Measurements from ENCODE around the gene METTL14. TPM values are rescaled to one million over a fixed set of nuclear protein-coding genes. Genes with fewer than 3 reads are reported as not detected.
A peak's percentile ranks its signal among the peaks of the same experiment; 100 is the strongest.
"Not testable (repeated sequence)": the region's sequence is repeated elsewhere in the genome, so short reads cannot be mapped to it uniquely, and the experiment has no call there.

METTL14 gene
- total RNA-seq: 65.6 and 74.8 TPM in 2 replicates
- total RNA-seq (2013): 40.6 TPM
- 8.0 and 9.2 TPM in 2 replicates for polyA plus RNA-seq
- polyA minus RNA-seq: 13.7 and 24.2 TPM in 2 replicates

GRCh38 chr4:118684873-118685811 lies at the start of gene METTL14:
Gene METTL14, plus strand, starts transcription at chr4:118685392. Its CDS starts 143 bp downstream, at chr4:118685535.
- POLR2A ChIA-PET: interaction anchor here (0.7 to 1.2 kb wide), 3 partner anchors 416 to 770 kb away, joined by 4 read pairs; a partner anchor contains a TSS
- Histone ChIP-seq H3K27me3 (replicated peaks in 1 of 4; ENCODE audit: control extremely low read depth in 1 of 4, control insufficient read depth in 3 of 4, insufficient read depth in 4 of 4, low read length in 3 of 4) (no peaks in the 10 kb centered on the region), H3K9ac (ENCODE audit: low read length) (peak within 1 kb of the TSS; percentile 88), H3K27ac (ENCODE audit: low read length in 2 of 2) (peak within 1 kb of the TSS; percentile 71 to 86), H3K4me3 (ENCODE audit: control extremely low read depth in 1 of 5, extremely low read depth in 1 of 5, insufficient read depth in 1 of 5, low read depth in 2 of 5, low read length in 4 of 5) (peak within 1 kb of the TSS; percentile 63 to 94 (median 83)), H4K20me1 (ENCODE audit: control insufficient read depth, insufficient read depth, low read length, poor library complexity, severe bottlenecking) (peaks cover 14% of the 10 kb centered on the region), H3K9me3 (ENCODE audit: control extremely low read depth in 1 of 3, control insufficient read depth in 2 of 3, insufficient read depth in 1 of 3, low read length in 2 of 3) (no peaks in the 10 kb centered on the region), H3K79me2 (ENCODE audit: control insufficient read depth, insufficient read depth, low read length) (peaks cover 29% of the 10 kb centered on the region), H2AFZ (ENCODE audit: insufficient read depth, low read depth, low read length, poor library complexity, severe bottlenecking) (peak within 1 kb of the TSS; percentile 98), H3K4me1 (ENCODE audit: control insufficient read depth in 2 of 2, insufficient read depth in 2 of 2, low read length in 2 of 2) (peaks cover 11 to 16% of the 10 kb centered on the region in 2 donors), H3K4me2 (replicated peaks; ENCODE audit: low read depth, low read length, poor library complexity, severe bottlenecking) (peak within 1 kb of the TSS; percentile 87), H3K36me3 (replicated peaks in 1 of 2; ENCODE audit: control extremely low read depth in 1 of 2, control insufficient read depth in 1 of 2, extremely low read depth in 1 of 2, insufficient read depth in 2 of 2, low read length in 1 of 2) (peaks cover 2 to 11% of the 10 kb centered on the region in 2 experiments)
- ATAC-seq (ENCODE audit: low read depth) (peak; percentile 96), DNase-seq (peak; percentile 93)
- peak within 1 kb of the TSS; percentile 93 for H3K27ac Mint-ChIP-seq
- H3K4me3 Mint-ChIP-seq: peak within 1 kb of the TSS; percentile 95
- peaks cover 21% of the 10 kb centered on the region for H3K4me1 Mint-ChIP-seq
- no peaks in the 10 kb centered on the region for H3K27me3 Mint-ChIP-seq
- WGBS (ENCODE audit: insufficient coverage): 2% methylated on average over 37 of the region's 42 CpGs
- TF ChIP-seq CTCF (IDR thresholded peaks at IDR 0.05): no peak
- TF ChIP-seq EZH2 (IDR thresholded peaks at IDR 0.05; ENCODE audit: borderline replicate concordance, insufficient read depth, low read depth, low read length, poor library complexity, severe bottlenecking): no peak
- CTCF ChIA-PET: interaction anchor here (1.0 to 1.2 kb wide), 3 partner anchors 404 to 615 kb away, joined by 3 read pairs; partner anchors contain the start of gene MYOZ2
- no peaks in the 10 kb centered on the region for H3K9me3 Mint-ChIP-seq (ENCODE audit: insufficient read depth)
- intact Hi-C loops (cut with micrococcal nuclease): loop anchor here (1.0 to 5.0 kb wide), 4 partner anchors 94 to 527 kb away; partner anchors contain the start of genes SEC24D and USP53

GRCh38 chr4:118636126-118636525 lies 49.1 kb upstream of the METTL14 start:
- H3K9ac ChIP-seq (ENCODE audit: low read length); H3K4me3 Mint-ChIP-seq; H3K4me3 ChIP-seq (ENCODE audit: control extremely low read depth in 1 of 5, extremely low read depth in 1 of 5, insufficient read depth in 1 of 5, low read depth in 2 of 5, low read length in 4 of 5); H3K36me3 ChIP-seq (replicated peaks in 1 of 2; ENCODE audit: control extremely low read depth in 1 of 2, control insufficient read depth in 1 of 2, extremely low read depth in 1 of 2, insufficient read depth in 2 of 2, low read length in 1 of 2); DNase-seq; H3K4me1 Mint-ChIP-seq; POLR2A ChIA-PET; H3K9me3 ChIP-seq (ENCODE audit: control extremely low read depth in 1 of 3, control insufficient read depth in 2 of 3, insufficient read depth in 1 of 3, low read length in 2 of 3); H3K79me2 ChIP-seq (ENCODE audit: control insufficient read depth, insufficient read depth, low read length); intact Hi-C loops (cut with micrococcal nuclease); H3K27ac ChIP-seq (ENCODE audit: low read length in 2 of 2); H4K20me1 ChIP-seq (ENCODE audit: control insufficient read depth, insufficient read depth, low read length, poor library complexity, severe bottlenecking); H2AFZ ChIP-seq (ENCODE audit: insufficient read depth, low read depth, low read length, poor library complexity, severe bottlenecking); H3K27me3 Mint-ChIP-seq; H3K4me2 ChIP-seq (replicated peaks; ENCODE audit: low read depth, low read length, poor library complexity, severe bottlenecking); H3K9me3 Mint-ChIP-seq (ENCODE audit: insufficient read depth); H3K27me3 ChIP-seq (replicated peaks in 1 of 4; ENCODE audit: control extremely low read depth in 1 of 4, control insufficient read depth in 3 of 4, insufficient read depth in 4 of 4, low read length in 3 of 4); CTCF ChIA-PET; H3K4me1 ChIP-seq (ENCODE audit: control insufficient read depth in 2 of 2, insufficient read depth in 2 of 2, low read length in 2 of 2); ATAC-seq (ENCODE audit: low read depth); H3K27ac Mint-ChIP-seq: not testable (repeated sequence)
- WGBS (ENCODE audit: insufficient coverage): 96% methylated on average over 8 of the region's 9 CpGs

Data from B cell (primary cell).